Measurements from ENCODE around the gene IRF6. TPM values are rescaled to one million over a fixed set of nuclear protein-coding genes. Genes with fewer than 3 reads are reported as not detected.

Gene IRF6
- total RNA-seq, 1 experiment from 2014 or later: 17.2 TPM

Other genes with a start within 250 kb of the IRF6 start
- 0.28 to 0.96 TPM (median 0.50 TPM) in 3 replicates for gene CAMK1G, start 222.4 kb downstream of the IRF6 start, total RNA-seq (2021)
- 0.53 to 0.85 TPM (median 0.60 TPM) in 3 replicates for gene LAMB3, start 153.7 kb downstream of the IRF6 start, total RNA-seq (2021)
- gene G0S2, start 130.7 kb downstream of the IRF6 start, total RNA-seq (2021): 0.57 to 0.92 TPM (median 0.81 TPM) in 3 replicates
- 0.41 TPM in 1 of 3 replicates, not detected in the others for gene HSD11B1, start 101.3 kb downstream of the IRF6 start, total RNA-seq (2021)
- gene TRAF3IP3, start 50.1 kb downstream of the IRF6 start, total RNA-seq (2021): 0.55 to 0.74 TPM (median 0.71 TPM) in 3 replicates
- 4.1 to 4.6 TPM (median 4.4 TPM) in 3 replicates for gene C1orf74, start 21.6 kb downstream of the IRF6 start, total RNA-seq (2021)
- gene UTP25, start 21.8 kb upstream of the IRF6 start, total RNA-seq (2021): 4.8 to 5.5 TPM (median 5.3 TPM) in 3 replicates
- 10.6 to 12.0 TPM (median 10.9 TPM) in 3 replicates for gene SYT14, start 132.1 kb upstream of the IRF6 start, total RNA-seq (2021)